Measurements from ENCODE around the gene FETUB.
"Not testable (repeated sequence)": the region's sequence is repeated elsewhere in the genome, so short reads cannot be mapped to it uniquely, and the experiment has no call there.

FETUB gene

GRCh38 chr3:186634207-186634606 is 6.0 kb upstream of the FETUB start:
- not testable (repeated sequence) for H3K9me3 ChIP-seq (ENCODE audit: low read length); H3K27me3 ChIP-seq (ENCODE audit: insufficient read depth, low read length); H3K4me3 ChIP-seq (ENCODE audit: low read length); H2AFZ ChIP-seq (ENCODE audit: low read depth, low read length); H3K4me1 ChIP-seq (ENCODE audit: insufficient read depth, low read length); H3K36me3 ChIP-seq (ENCODE audit: insufficient read depth, low read length)

GRCh38 chr3:186635532-186635931 is 4.7 kb upstream of the FETUB start:
- Histone ChIP-seq H2AFZ (ENCODE audit: low read depth, low read length) (no peak overlapping the region), H3K27me3 (ENCODE audit: insufficient read depth, low read length) (peaks cover 8% of the 10 kb centered on the region), H3K4me3 (ENCODE audit: low read length) (no peak overlapping the region), H3K9me3 (ENCODE audit: low read length) (no peaks in the 10 kb centered on the region), H3K4me1 (ENCODE audit: insufficient read depth, low read length) (peaks cover 1% of the 10 kb centered on the region), H3K36me3 (ENCODE audit: insufficient read depth, low read length) (no peaks in the 10 kb centered on the region)

DNA sequence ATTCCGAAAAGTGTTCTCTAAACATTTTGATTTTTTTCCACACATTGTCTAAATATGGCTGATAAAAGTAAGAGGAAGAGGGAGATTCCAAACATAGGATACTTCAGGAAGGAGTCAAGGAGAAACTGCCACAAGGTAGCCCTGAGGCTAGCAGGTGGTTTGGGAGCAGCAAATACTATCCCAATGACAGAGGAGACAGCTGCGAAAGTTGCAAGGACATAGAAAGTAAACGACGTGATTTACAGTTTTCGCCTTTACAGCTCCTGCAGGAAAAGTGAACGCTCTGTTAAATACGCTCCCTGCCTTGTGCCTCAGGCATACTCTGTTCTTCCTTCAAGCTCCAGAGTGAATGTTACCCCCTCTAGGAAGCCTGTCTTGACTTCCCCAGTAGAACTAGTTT is 3.7 kb upstream of the FETUB start:
- no peaks in the 10 kb centered on the region for H3K9me3 ChIP-seq (ENCODE audit: low read length)
- no peak overlapping the region for H3K4me3 ChIP-seq (ENCODE audit: low read length)
- H2AFZ ChIP-seq (ENCODE audit: low read depth, low read length), result no peak overlapping the region
- peaks cover 2% of the 10 kb centered on the region for H3K4me1 ChIP-seq (ENCODE audit: insufficient read depth, low read length)
- no peaks in the 10 kb centered on the region for H3K36me3 ChIP-seq (ENCODE audit: insufficient read depth, low read length)
- H3K27me3 ChIP-seq (ENCODE audit: insufficient read depth, low read length), result peaks cover 8% of the 10 kb centered on the region

- H3K27me3 ChIP-seq (ENCODE audit: insufficient read depth, low read length), result peaks cover 14% of the 10 kb centered on the region
- H3K9me3 ChIP-seq (ENCODE audit: low read length), result no peaks in the 10 kb centered on the region
- no peaks in the 10 kb centered on the region for H3K36me3 ChIP-seq (ENCODE audit: insufficient read depth, low read length)
- no peak overlapping the region for H3K4me3 ChIP-seq (ENCODE audit: low read length)
- peaks cover 2% of the 10 kb centered on the region for H3K4me1 ChIP-seq (ENCODE audit: insufficient read depth, low read length)
- H2AFZ ChIP-seq (ENCODE audit: low read depth, low read length), result no peak overlapping the region
Observed at GRCh38 chr3:186637686-186638085, 2.5 kb upstream of the FETUB start.

GRCh38 chr3:186638259-186638658 is 1.9 kb upstream of the FETUB start:
- Histone ChIP-seq H3K27me3 (ENCODE audit: insufficient read depth, low read length) (peaks cover 14% of the 10 kb centered on the region), H3K4me3 (ENCODE audit: low read length) (no peak overlapping the region), H3K4me1 (ENCODE audit: insufficient read depth, low read length) (peaks cover 2% of the 10 kb centered on the region), H3K9me3 (ENCODE audit: low read length) (no peaks in the 10 kb centered on the region), H3K36me3 (ENCODE audit: insufficient read depth, low read length) (no peaks in the 10 kb centered on the region), H2AFZ (ENCODE audit: low read depth, low read length) (no peak overlapping the region)

GRCh38 chr3:186640473-186640818 is 247 bp downstream of the FETUB start:
- no peaks in the 10 kb centered on the region for H3K9me3 ChIP-seq (ENCODE audit: low read length)
- H3K36me3 ChIP-seq (ENCODE audit: insufficient read depth, low read length), result no peaks in the 10 kb centered on the region
- H3K27me3 ChIP-seq (ENCODE audit: insufficient read depth, low read length), result peaks cover 16% of the 10 kb centered on the region
- peak overlapping the region; percentile 30 for H2AFZ ChIP-seq (ENCODE audit: low read depth, low read length)
- H3K4me1 ChIP-seq (ENCODE audit: insufficient read depth, low read length), result peaks cover 2% of the 10 kb centered on the region
- no peak overlapping the region for H3K4me3 ChIP-seq (ENCODE audit: low read length)

GRCh38 chr3:186640929-186641328 is 730 bp downstream of the FETUB start:
- Histone ChIP-seq H2AFZ (ENCODE audit: low read depth, low read length) (no peak overlapping the region), H3K9me3 (ENCODE audit: low read length) (no peaks in the 10 kb centered on the region), H3K27me3 (ENCODE audit: insufficient read depth, low read length) (peaks cover 16% of the 10 kb centered on the region), H3K4me3 (ENCODE audit: low read length) (no peak overlapping the region), H3K36me3 (ENCODE audit: insufficient read depth, low read length) (no peaks in the 10 kb centered on the region), H3K4me1 (ENCODE audit: insufficient read depth, low read length) (peaks cover 2% of the 10 kb centered on the region)

- Histone ChIP-seq H3K4me3 (ENCODE audit: low read length) (no peak overlapping the region), H3K4me1 (ENCODE audit: insufficient read depth, low read length) (peaks cover 2% of the 10 kb centered on the region), H3K36me3 (ENCODE audit: insufficient read depth, low read length) (no peaks in the 10 kb centered on the region), H2AFZ (ENCODE audit: low read depth, low read length) (no peak overlapping the region), H3K27me3 (ENCODE audit: insufficient read depth, low read length) (peaks cover 16% of the 10 kb centered on the region), H3K9me3 (ENCODE audit: low read length) (no peaks in the 10 kb centered on the region)
Observed at GRCh38 chr3:186642014-186642413, 1.8 kb downstream of the FETUB start.

GRCh38 chr3:186643493-186643892 is 3.3 kb downstream of the FETUB start:
- H2AFZ ChIP-seq (ENCODE audit: low read depth, low read length), result no peak overlapping the region
- peaks cover 13% of the 10 kb centered on the region for H3K27me3 ChIP-seq (ENCODE audit: insufficient read depth, low read length)
- H3K4me1 ChIP-seq (ENCODE audit: insufficient read depth, low read length), result peaks cover 2% of the 10 kb centered on the region
- H3K9me3 ChIP-seq (ENCODE audit: low read length), result no peaks in the 10 kb centered on the region
- H3K4me3 ChIP-seq (ENCODE audit: low read length), result no peak overlapping the region
- H3K36me3 ChIP-seq (ENCODE audit: insufficient read depth, low read length), result no peaks in the 10 kb centered on the region

GRCh38 chr3:186644683-186645082 is 4.5 kb downstream of the FETUB start:
- H3K36me3 ChIP-seq (ENCODE audit: insufficient read depth, low read length), result no peaks in the 10 kb centered on the region
- H3K4me3 ChIP-seq (ENCODE audit: low read length), result no peak overlapping the region
- peaks cover 13% of the 10 kb centered on the region for H3K27me3 ChIP-seq (ENCODE audit: insufficient read depth, low read length)
- H2AFZ ChIP-seq (ENCODE audit: low read depth, low read length), result no peak overlapping the region
- no peaks in the 10 kb centered on the region for H3K9me3 ChIP-seq (ENCODE audit: low read length)
- H3K4me1 ChIP-seq (ENCODE audit: insufficient read depth, low read length), result peaks cover 2% of the 10 kb centered on the region

DNA sequence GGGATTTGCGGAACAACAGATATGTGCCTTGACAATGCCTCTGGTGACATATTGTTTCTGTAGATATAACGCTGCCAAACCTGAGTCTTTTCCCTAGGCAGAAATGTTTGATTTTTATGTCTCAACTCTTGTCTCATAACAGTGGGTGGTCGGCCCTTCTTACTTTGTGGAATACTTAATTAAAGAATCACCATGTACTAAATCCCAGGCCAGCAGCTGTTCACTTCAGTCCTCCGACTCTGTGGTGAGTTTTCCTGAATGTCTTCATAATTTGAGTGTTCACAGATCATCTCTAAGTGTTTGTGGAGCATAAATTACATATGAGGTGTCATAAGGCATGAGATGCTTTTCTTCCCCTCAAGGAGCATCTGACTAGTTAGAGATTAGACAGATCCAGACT is 5.9 kb downstream of the FETUB start:
- Histone ChIP-seq H3K4me3 (ENCODE audit: low read length) (no peak overlapping the region), H3K4me1 (ENCODE audit: insufficient read depth, low read length) (no peaks in the 10 kb centered on the region), H3K36me3 (ENCODE audit: insufficient read depth, low read length) (no peaks in the 10 kb centered on the region), H3K9me3 (ENCODE audit: low read length) (no peaks in the 10 kb centered on the region), H3K27me3 (ENCODE audit: insufficient read depth, low read length) (peaks cover 8% of the 10 kb centered on the region), H2AFZ (ENCODE audit: low read depth, low read length) (no peak overlapping the region)

DNA sequence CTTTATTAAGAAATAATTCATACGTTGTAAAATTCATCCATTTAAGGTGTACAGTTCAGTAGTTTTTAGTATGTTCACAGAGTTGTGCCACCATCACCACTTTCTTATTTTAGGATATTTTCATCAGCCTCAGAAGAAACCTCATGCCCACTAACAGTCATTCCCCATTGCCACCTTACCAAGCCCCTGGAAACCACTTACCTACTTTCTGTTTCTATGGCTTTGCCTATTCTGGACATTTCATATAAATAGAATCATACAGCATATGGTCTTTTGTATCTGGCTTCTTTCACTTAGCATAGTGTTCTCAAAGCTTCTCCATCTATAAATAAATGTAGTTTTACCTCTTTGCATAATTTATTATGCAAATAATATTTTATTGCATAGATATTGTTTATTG is 6.6 kb downstream of the FETUB start:
- peaks cover 6% of the 10 kb centered on the region for H3K27me3 ChIP-seq (ENCODE audit: insufficient read depth, low read length)
- H3K4me1 ChIP-seq (ENCODE audit: insufficient read depth, low read length), result no peaks in the 10 kb centered on the region
- no peak overlapping the region for H2AFZ ChIP-seq (ENCODE audit: low read depth, low read length)
- no peaks in the 10 kb centered on the region for H3K36me3 ChIP-seq (ENCODE audit: insufficient read depth, low read length)
- H3K9me3 ChIP-seq (ENCODE audit: low read length), result no peaks in the 10 kb centered on the region
- no peak overlapping the region for H3K4me3 ChIP-seq (ENCODE audit: low read length)

- no peaks in the 10 kb centered on the region for H3K36me3 ChIP-seq (ENCODE audit: insufficient read depth, low read length)
- H3K9me3 ChIP-seq (ENCODE audit: low read length), result no peaks in the 10 kb centered on the region
- no peak overlapping the region for H3K4me3 ChIP-seq (ENCODE audit: low read length)
- H3K4me1 ChIP-seq (ENCODE audit: insufficient read depth, low read length), result no peaks in the 10 kb centered on the region
- no peaks in the 10 kb centered on the region for H3K27me3 ChIP-seq (ENCODE audit: insufficient read depth, low read length)
- H2AFZ ChIP-seq (ENCODE audit: low read depth, low read length), result no peak overlapping the region
Observed at GRCh38 chr3:186648851-186649250, 8.7 kb downstream of the FETUB start.

- Histone ChIP-seq H3K9me3 (ENCODE audit: low read length) (no peaks in the 10 kb centered on the region), H3K27me3 (ENCODE audit: insufficient read depth, low read length) (no peaks in the 10 kb centered on the region), H3K4me3 (ENCODE audit: low read length) (no peak overlapping the region), H3K36me3 (ENCODE audit: insufficient read depth, low read length) (no peaks in the 10 kb centered on the region), H2AFZ (ENCODE audit: low read depth, low read length) (no peak overlapping the region), H3K4me1 (ENCODE audit: insufficient read depth, low read length) (no peaks in the 10 kb centered on the region)
Observed at GRCh38 chr3:186651678-186652215, 11.5 kb downstream of the FETUB start.
